Hindlimb muscle (tissue), 1 donor: ENCODE measurements around the gene OTOP1. TPM values are rescaled to one million over a fixed set of nuclear protein-coding genes. Genes with fewer than 3 reads are reported as not detected.
"Not testable (repeated sequence)": the region's sequence is repeated elsewhere in the genome, so short reads cannot be mapped to it uniquely, and the experiment has no call there.

Source experiments
- DNase-seq: peaks from one replicate; pipeline ENCODE4 v3.0.0-alpha.2; 2013
- polyA plus RNA-seq: library from polyadenylated mRNA; unstranded; fragments of 120-200 nt; gene quantifications from one replicate; pipeline ENCODE4 v1.2.1, GENCODE V29; 2013; ENCODE audit not compliant: insufficient read length

Gene OTOP1
- polyA plus RNA-seq, result not detected

- DNase-seq, result no peak
These were observed at the start of gene OTOP1 for GRCh38 chr4:4226606-4227438. OTOP1 (minus strand) TSS chr4:4226929; CDS start chr4:4226864, 65 bp downstream.

- DNase-seq, result no peak
These were observed 47.5 kb upstream of the OTOP1 start for GRCh38 chr4:4274226-4274625.

GRCh38 chr4:4271912-4272311 lies 45.2 kb upstream of the OTOP1 start:
- DNase-seq, result no peak

GRCh38 chr4:4270529-4270928 lies 43.8 kb upstream of the OTOP1 start:
- DNase-seq, result no peak

- no peak for DNase-seq
These were observed 43.1 kb upstream of the OTOP1 start for GRCh38 chr4:4269856-4270255.

- no peak for DNase-seq
These were observed 42.6 kb upstream of the OTOP1 start for GRCh38 chr4:4269331-4269731.

- no peak for DNase-seq
These were observed 42.0 kb upstream of the OTOP1 start for GRCh38 chr4:4268776-4269175.

- no peak for DNase-seq
These were observed 41.3 kb upstream of the OTOP1 start for GRCh38 chr4:4267981-4268380.

GRCh38 chr4:4260185-4260751 lies 33.5 kb upstream of the OTOP1 start:
- DNase-seq, result no peak

- no peak for DNase-seq
These were observed 32.9 kb upstream of the OTOP1 start for GRCh38 chr4:4259484-4260100.

- not testable (repeated sequence) for DNase-seq
These were observed 31.0 kb upstream of the OTOP1 start for GRCh38 chr4:4257705-4258104.

- no peak for DNase-seq
These were observed 30.1 kb upstream of the OTOP1 start for GRCh38 chr4:4256799-4257198.

- no peak for DNase-seq
These were observed 27.9 kb upstream of the OTOP1 start for GRCh38 chr4:4254666-4255065.

- no peak for DNase-seq
These were observed 27.5 kb upstream of the OTOP1 start for GRCh38 chr4:4254199-4254598.

- no peak for DNase-seq
These were observed 23.1 kb upstream of the OTOP1 start for GRCh38 chr4:4249866-4250265.

GRCh38 chr4:4249342-4249741 lies 22.6 kb upstream of the OTOP1 start:
- DNase-seq, result not testable (repeated sequence)

- no peak for DNase-seq
These were observed 22.1 kb upstream of the OTOP1 start for GRCh38 chr4:4248885-4249203.

GRCh38 chr4:4248029-4248884 lies 21.5 kb upstream of the OTOP1 start, which contains the start of gene TMEM128:
TMEM128 (minus strand) TSS chr4:4248223; CDS start chr4:4248202, 21 bp downstream.
- DNase-seq, result peak; percentile 97

GRCh38 chr4:4247696-4248028 lies 20.9 kb upstream of the OTOP1 start:
- DNase-seq, result no peak

GRCh38 chr4:4245172-4245571 lies 18.4 kb upstream of the OTOP1 start:
- DNase-seq, result no peak

- not testable (repeated sequence) for DNase-seq
These were observed 12.8 kb upstream of the OTOP1 start for GRCh38 chr4:4239551-4239950.

- no peak for DNase-seq
These were observed 6.9 kb upstream of the OTOP1 start for GRCh38 chr4:4233610-4234009.

- no peak for DNase-seq
These were observed 1.6 kb upstream of the OTOP1 start for GRCh38 chr4:4228356-4228668.
